Epithelial cell of proximal tubule (primary cell): ENCODE data around the gene DENND2A. TPM values are rescaled to one million over a fixed set of nuclear protein-coding genes. Genes with fewer than 3 reads are reported as not detected.

Experiments
- DNase-seq: peaks from one replicate; pipeline ENCODE4 v3.0.0-alpha.2; 2011; ENCODE audit warnings: low read depth
- H3K4me3 ChIP-seq: 2 replicates; pipeline ENCODE4 v1.5.1; 2011; ENCODE audit warnings: low read depth, mild to moderate bottlenecking, low read length
- CTCF ChIP-seq: conservative IDR thresholded peaks from 2 replicates; pipeline ENCODE4 v1.5.1; 2012; ENCODE audit warnings: low read depth, mild to moderate bottlenecking, low read length
- total RNA-seq: library from RNA; depleted of rRNA; stranded (reverse); fragments of >200 nt; gene quantifications from 2 replicates; pipeline ENCODE4 v1.2.3, GENCODE V29; 2015

The DENND2A gene
- total RNA-seq, 1 donor from 2014 or later: 27.6 TPM

DNA sequence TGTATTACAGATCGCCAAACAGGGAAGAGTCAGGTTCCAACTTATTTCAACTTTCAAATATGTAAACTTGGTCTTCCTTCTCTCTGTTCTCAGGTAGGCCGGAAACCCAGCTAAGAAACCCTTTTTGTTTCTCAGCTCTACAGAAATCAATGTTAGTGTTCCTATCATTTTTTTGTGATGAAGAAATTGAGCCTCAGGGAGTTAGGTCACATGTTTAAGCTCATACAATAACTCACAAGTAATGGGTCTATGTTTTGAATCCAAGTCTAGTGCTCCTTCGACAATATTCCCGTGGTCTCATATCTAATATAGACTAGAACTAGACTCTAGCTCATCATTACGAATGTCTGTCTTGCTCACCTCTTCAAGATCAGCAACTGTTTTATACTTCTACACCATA is 22.3 kb downstream of the DENND2A start:
- DNase-seq: no peak
- no peak for TF ChIP-seq CTCF
- no peak overlapping the region for H3K4me3 ChIP-seq

- DNase-seq: no peak
- TF ChIP-seq CTCF: no peak
These were observed 23.5 kb downstream of the DENND2A start for GRCh38 chr7:140617081-140617480.

GRCh38 chr7:140616328-140616727 is 24.3 kb downstream of the DENND2A start:
- no peak for DNase-seq
- no peak for TF ChIP-seq CTCF
- no peak overlapping the region for H3K4me3 ChIP-seq

More at GRCh38 chr7:140617081-140617480, 23.5 kb downstream of the DENND2A start:
- no peak overlapping the region for H3K4me3 ChIP-seq

DNA sequence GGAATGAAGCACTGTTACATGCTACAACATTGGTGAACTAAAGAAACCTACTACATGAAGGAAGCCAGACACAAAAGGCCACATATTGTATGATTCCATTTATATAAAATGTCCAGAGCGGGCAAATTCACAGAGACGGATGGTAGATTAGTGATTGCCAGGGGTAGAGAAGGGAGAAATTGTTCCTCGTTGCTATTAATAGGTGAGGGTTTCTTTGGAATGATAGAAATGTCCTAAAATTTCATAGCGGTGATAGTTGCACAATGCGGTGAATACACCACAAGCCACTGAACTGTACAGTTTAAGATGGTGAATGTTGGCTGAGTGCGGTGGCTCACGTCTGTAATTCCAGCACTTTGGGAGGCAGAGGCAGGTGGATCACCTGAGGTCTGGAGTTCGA is 29.0 kb downstream of the DENND2A start:
- DNase-seq: no peak
- TF ChIP-seq CTCF: no peak
- H3K4me3 ChIP-seq: no peak overlapping the region

DNA sequence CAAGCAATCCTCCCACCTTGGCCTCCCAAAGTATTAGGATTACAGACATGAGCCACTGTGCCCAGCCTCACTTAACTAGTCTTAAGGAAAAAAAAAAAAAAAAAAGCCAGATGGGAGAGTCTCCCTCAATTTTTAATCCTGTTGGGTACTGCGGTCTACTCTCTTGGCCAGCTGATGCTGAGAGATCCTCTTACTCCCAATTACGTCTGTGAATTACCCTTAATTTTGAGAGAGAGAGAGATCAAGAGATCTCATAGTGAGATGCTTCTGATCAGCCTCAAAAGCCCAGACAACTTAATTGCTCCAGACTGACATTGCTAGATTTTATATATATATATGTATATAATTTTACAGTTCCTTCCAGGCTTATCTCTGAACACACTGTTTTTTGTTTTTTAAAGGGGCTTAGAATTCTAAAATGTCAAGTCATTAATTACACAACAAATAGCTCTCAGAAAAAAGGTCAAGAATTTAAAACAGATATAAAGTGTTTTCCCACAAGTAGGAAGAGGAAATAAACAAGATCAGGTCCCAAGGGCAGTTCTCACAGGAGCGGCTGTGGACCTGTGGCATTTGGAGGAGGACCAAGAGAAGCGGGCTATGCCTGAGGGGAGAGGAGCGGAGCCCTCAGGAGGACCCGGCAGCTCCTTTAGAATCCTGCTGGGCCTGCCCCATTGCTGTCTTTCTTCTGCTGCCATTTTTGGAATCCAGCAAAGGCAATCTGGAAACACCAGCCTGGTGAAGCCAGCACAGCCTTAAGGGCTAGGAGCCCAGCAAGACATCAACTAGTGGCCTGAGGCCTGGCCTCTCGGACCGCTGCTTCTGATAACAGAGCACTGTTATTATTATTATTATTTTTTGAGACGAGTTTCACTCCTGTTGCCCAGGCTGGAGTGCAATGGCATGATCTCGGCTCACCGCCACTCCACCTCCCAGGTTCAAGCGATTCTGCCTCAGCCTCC is 30.1 kb downstream of the DENND2A start:
- TF ChIP-seq CTCF: no peak
- no peak overlapping the region for H3K4me3 ChIP-seq
- no peak for DNase-seq

DNA sequence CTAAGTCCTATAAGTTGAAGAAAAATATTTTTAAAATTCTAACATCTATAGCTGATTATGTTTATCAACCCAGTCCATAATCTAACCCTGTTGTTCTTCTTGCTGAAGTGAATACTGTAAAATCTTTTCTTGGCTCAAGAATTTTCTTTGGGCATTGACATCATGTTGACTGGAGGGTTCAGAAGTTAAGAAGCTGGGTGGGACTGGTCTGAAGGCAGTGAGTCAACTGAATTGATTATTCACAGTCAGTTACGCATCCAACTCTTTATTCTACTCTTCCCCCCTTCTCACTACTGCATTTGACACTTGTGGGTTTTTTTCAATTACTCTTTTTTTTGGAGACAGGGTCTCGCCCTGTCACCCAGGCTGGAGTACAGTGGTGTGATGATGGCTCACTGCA is 31.0 kb downstream of the DENND2A start:
- DNase-seq: no peak
- no peak overlapping the region for H3K4me3 ChIP-seq
- TF ChIP-seq CTCF: no peak
